Endothelial cell of umbilical vein (primary cell): Measurements from ENCODE around the gene ACP4. TPM values are rescaled to one million over a fixed set of nuclear protein-coding genes. Genes with fewer than 3 reads are reported as not detected.

ENCODE experiments used
- BruUV-seq: library from RNA; stranded (reverse); fragments of 400-500 nt; replicated peaks from 2 replicates; lab custom pipeline; 2021; lab: Mats Ljungman, UMichigan
- CTCF ChIA-PET: fragments of 300-600, 350-600 bp; sonication (Branson Sonifier 250); formaldehyde crosslinking; loops from one replicate; lab custom pipeline; 2021; ENCODE audit warnings: antibody characterized with exemption, inconsistent platforms; lab: Charles Lee
- POLR2A ChIA-PET: fragments of 300-600, 350-600 bp; sonication (Branson Sonifier 250); formaldehyde crosslinking; loops from one replicate; lab custom pipeline; 2021; ENCODE audit warnings: antibody characterized with exemption, inconsistent platforms; lab: Charles Lee
- DNase-seq: peaks from one replicate; pipeline ENCODE4 v3.0.0-alpha.2; 2011; ENCODE audit warnings: low read depth, low spot score
- FAIRE-seq: peaks from 2 replicates; lab custom pipeline; 2011; peaks lifted over from hg19 to GRCh38; lab: Jason Lieb, UNC
- H2AFZ ChIP-seq: 2 replicates; pipeline ENCODE4 v1.6.0; 2012; ENCODE audit warnings: low read depth, low read length, control low read depth, inconsistent platforms
- H3K27ac ChIP-seq: 2 replicates; pipeline ENCODE4 v1.5.1; 2011; ENCODE audit warnings: low read depth, mild to moderate bottlenecking, control low read depth, low read length, moderate library complexity; ENCODE audit not compliant: insufficient read depth
- H3K27me3 ChIP-seq, 2 experiments: 2 replicates each; pipeline versions ENCODE4 v1.6.0 to v1.6.1; 2011; ENCODE audit warnings: low read length in 2 of 2, mixed read lengths in 1 of 2; ENCODE audit not compliant: control insufficient read depth in 2 of 2, insufficient read depth in 2 of 2
- H3K36me3 ChIP-seq, 2 experiments: 2 replicates in 1 of 2; 3 replicates in 1 of 2; pipeline ENCODE4 v1.5.1; 2011; ENCODE audit warnings: low read length in 2 of 2, mild to moderate bottlenecking in 1 of 2, moderate library complexity in 1 of 2; ENCODE audit not compliant: control insufficient read depth in 2 of 2, insufficient read depth in 2 of 2; ENCODE audit errors: extremely low read depth in 1 of 2
- H3K4me1 ChIP-seq: 3 replicates; pipeline ENCODE4 v1.5.1; 2011; ENCODE audit warnings: mild to moderate bottlenecking, low read length; ENCODE audit not compliant: control insufficient read depth, insufficient read depth; ENCODE audit errors: extremely low read depth
- H3K4me2 ChIP-seq: 2 replicates; pipeline ENCODE4 v1.6.1; 2011; ENCODE audit warnings: low read length, control low read depth, mixed read lengths; ENCODE audit not compliant: insufficient read depth
- H3K4me3 ChIP-seq, 3 experiments: fragments of 200-600 bp in 1 of 3; sonication (generic), shearing (Covaris generic) in 1 of 3; replicated peaks in 1 of 3; 2 replicates each; pipeline ENCODE4 v1.5.1; 2011 to 2016; ENCODE audit warnings: control low read depth in 3 of 3, low read length in 3 of 3, mild to moderate bottlenecking in 2 of 3, inconsistent platforms in 1 of 3, low read depth in 1 of 3, moderate library complexity in 1 of 3; ENCODE audit not compliant: insufficient read depth in 1 of 3
- H3K79me2 ChIP-seq: 2 replicates; pipeline ENCODE4 v1.6.0; 2012; ENCODE audit warnings: low read length, inconsistent platforms; ENCODE audit not compliant: control insufficient read depth, insufficient read depth
- H3K9ac ChIP-seq: replicated peaks from 2 replicates; pipeline ENCODE3; 2011; ENCODE audit warnings: low read length, control low read depth; ENCODE audit not compliant: insufficient read depth; ENCODE audit errors: extremely low read depth
- H3K9me1 ChIP-seq: replicated peaks from 3 replicates; pipeline ENCODE4 v1.6.0; 2011; ENCODE audit warnings: mild to moderate bottlenecking, low read length; ENCODE audit not compliant: control insufficient read depth, insufficient read depth; ENCODE audit errors: extremely low read depth
- H3K9me3 ChIP-seq: replicated peaks from 2 replicates; pipeline ENCODE4 v1.5.1; 2012; ENCODE audit warnings: low read length, inconsistent platforms; ENCODE audit not compliant: control insufficient read depth, insufficient read depth
- H4K20me1 ChIP-seq: replicated peaks from 2 replicates; pipeline ENCODE3; 2011; ENCODE audit warnings: mild to moderate bottlenecking, low read length; ENCODE audit not compliant: control insufficient read depth, insufficient read depth; ENCODE audit errors: extremely low read depth
- CTCF ChIP-seq, 2 donors: IDR thresholded peaks; 1 replicate in 1 of 2; 2 replicates in 1 of 2; pipeline ENCODE4 v1.5.1; 2011; ENCODE audit warnings: low read length in 2 of 2, mild to moderate bottlenecking in 2 of 2, moderate library complexity in 2 of 2, control low read depth in 1 of 2, inconsistent platforms in 1 of 2, low read depth in 1 of 2; ENCODE audit not compliant: insufficient read depth in 1 of 2; ENCODE audit errors: extremely low read depth in 1 of 2
- FOS ChIP-seq: IDR thresholded peaks from 2 replicates; pipeline ENCODE4 v1.6.1; 2011; ENCODE audit warnings: mild to moderate bottlenecking, low read length, moderate library complexity, borderline replicate concordance; ENCODE audit not compliant: insufficient read depth
- GATA2 ChIP-seq: IDR thresholded peaks from 2 replicates; pipeline ENCODE4 v1.7.0; 2011; ENCODE audit warnings: low read depth, mild to moderate bottlenecking, moderate library complexity, mixed read lengths, low read length; ENCODE audit not compliant: insufficient read length, insufficient read depth
- JUN ChIP-seq: IDR thresholded peaks from 2 replicates; pipeline ENCODE4 v1.6.1; 2011; ENCODE audit warnings: borderline replicate concordance, low read depth; ENCODE audit not compliant: insufficient read length, insufficient read depth
- MYC ChIP-seq: IDR thresholded peaks from one replicate; pipeline ENCODE4 v1.6.1; 2011; ENCODE audit warnings: mild to moderate bottlenecking, low read depth, low read length
- POLR2A ChIP-seq: IDR thresholded peaks from 2 replicates; pipeline ENCODE4 v1.6.1; 2012; ENCODE audit warnings: low read depth, mild to moderate bottlenecking, control low read depth, low read length
- dilution Hi-C: fragments of 300-500 bp; cut with MboI; formaldehyde crosslinking; loops from one replicate; pipeline ENCODE4 v1.15.0; 2019; ENCODE audit warnings: low sequenced_read_pairs; ENCODE audit not compliant: extremely low pct_ligation_motif_present
- intact Hi-C: fragments of 100-400 bp; cut with micrococcal nuclease; formaldehyde crosslinking; loops from one replicate; pipeline ENCODE4 v1.10.0; 2022
- polyA plus RNA-seq, 4 experiments: library from polyadenylated mRNA; depleted of rRNA in 3 of 4; stranded (reverse) in 3 of 4; unstranded in 1 of 4; fragments of >200 nt; gene quantifications; 2 replicates each; pipeline versions ENCODE4 v1.2.1 to v1.2.3, GENCODE V29; 2011 to 2012; ENCODE audit warnings: missing spikeins in 1 of 4
- total RNA-seq: library from RNA; stranded (reverse); gene quantifications from 2 replicates; pipeline ENCODE4 v1.2.3, GENCODE V29; 2021

ACP4 gene
- total and polyA plus RNA-seq, 2 donors (not counting 3 experiments of a cell fraction or from before 2014, with no cell fraction given) = not detected

GRCh38 chr19:50815439-50815838 is 25.2 kb downstream of the ACP4 start:
- Histone ChIP-seq H3K9ac (no peak overlapping the region), H3K4me3 (no peak overlapping the region), H3K27ac (no peak overlapping the region), H3K9me3 (no peaks in the 10 kb centered on the region), H3K4me2 (no peak overlapping the region), H4K20me1 (no peaks in the 10 kb centered on the region), H3K27me3 (peaks cover 14 to 23% of the 10 kb centered on the region in 2 experiments), H3K36me3 (no peaks in the 10 kb centered on the region), H3K4me1 (no peaks in the 10 kb centered on the region), H3K79me2 (no peaks in the 10 kb centered on the region), H3K9me1 (no peaks in the 10 kb centered on the region), H2AFZ (no peak overlapping the region)
- dilution Hi-C loops (no loop called here), intact Hi-C loops (no loop called here)
- POLR2A ChIA-PET = no interaction called here
- CTCF ChIA-PET = interaction anchor here (0.8 to 1.3 kb wide), 2 partner anchors 106 to 259 kb away, joined by 3 to 4 read pairs; no protein-coding TSS in a partner anchor
- no TSS peak for BruUV-seq
- TF ChIP-seq POLR2A (no peak), FOS (no peak), MYC (no peak), JUN (no peak), GATA2 (no peak)
- no peak for DNase-seq
- no peak for FAIRE-seq

DNA sequence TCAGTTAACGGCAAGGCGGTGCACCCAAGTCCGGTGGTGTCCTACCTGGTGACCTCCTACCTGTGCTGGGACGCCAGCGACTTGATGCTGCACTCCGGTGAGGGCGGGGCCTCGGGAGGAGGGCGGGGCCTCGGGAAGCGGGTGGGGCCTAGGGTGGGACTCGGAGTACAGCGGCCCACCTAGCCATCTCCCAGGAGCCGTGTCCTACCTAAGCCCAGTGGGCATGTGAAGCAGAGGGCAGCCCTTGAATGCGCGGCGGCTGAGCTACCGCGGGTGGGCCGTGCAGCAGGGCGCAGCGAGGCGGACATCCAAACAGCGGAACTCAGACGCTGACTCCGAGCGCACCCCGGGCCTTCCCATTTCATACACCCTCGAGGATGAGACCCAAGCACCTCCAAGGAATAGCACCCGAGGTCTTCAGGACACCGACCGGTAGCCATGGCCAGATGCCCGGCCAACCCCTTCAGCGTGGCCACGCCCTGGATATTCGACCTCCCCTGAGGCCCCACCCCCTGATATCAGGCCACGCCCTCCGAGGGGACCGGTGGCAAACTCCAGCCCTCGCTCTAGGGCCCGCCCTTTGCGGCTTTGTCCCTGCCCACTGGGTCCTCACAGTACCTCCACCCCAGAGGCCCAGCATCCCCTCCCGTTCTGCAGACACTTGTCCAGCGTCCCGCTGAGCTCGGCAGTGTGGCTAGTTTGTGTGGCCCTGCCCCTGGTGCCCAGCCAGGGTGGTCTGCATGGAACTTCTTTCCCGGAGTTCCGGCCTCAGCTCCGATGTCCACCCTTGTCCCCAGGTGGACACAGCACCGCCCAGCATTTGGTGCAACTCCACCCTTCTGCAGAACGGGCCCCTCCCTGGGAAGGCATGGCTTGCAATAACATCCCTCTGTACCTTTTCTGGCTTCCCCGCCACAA is 28.0 kb downstream of the ACP4 start:
- no TSS peak for BruUV-seq
- H3K27me3 ChIP-seq = peaks cover 21 to 28% of the 10 kb centered on the region in 2 experiments
- intact Hi-C loops = no loop called here
- no peaks in the 10 kb centered on the region for H3K9me1 ChIP-seq
- H3K79me2 ChIP-seq = no peaks in the 10 kb centered on the region
- no peaks in the 10 kb centered on the region for H3K4me1 ChIP-seq
- H3K27ac ChIP-seq = no peak overlapping the region
- no peaks in the 10 kb centered on the region for H4K20me1 ChIP-seq
- DNase-seq (peak; percentile 29), FAIRE-seq (peak; percentile 58)
- POLR2A ChIA-PET = no interaction called here
- no peaks in the 10 kb centered on the region for H3K9me3 ChIP-seq
- TF ChIP-seq CTCF (IDR thresholded peaks at IDR 0.05; ENCODE audit: extremely low read depth in 1 of 2, insufficient read depth in 1 of 2, low read depth in 1 of 2, low read length in 2 of 2) = no peak
- peak overlapping the region; percentile 99 for H2AFZ ChIP-seq
- H3K4me3 ChIP-seq = peak overlapping the region; percentile 31 to 56 (median 34)
- CTCF ChIA-PET = no interaction called here
- H3K4me2 ChIP-seq = peak overlapping the region; percentile 60
- dilution Hi-C loops = no loop called here
- no peaks in the 10 kb centered on the region for H3K36me3 ChIP-seq
- H3K9ac ChIP-seq = no peak overlapping the region
